Gastrocnemius medialis (tissue), 4 donors: ENCODE measurements around the gene SESTD1. TPM values are rescaled to one million over a fixed set of nuclear protein-coding genes. Genes with fewer than 3 reads are reported as not detected.
"Not testable (repeated sequence)": the region's sequence is repeated elsewhere in the genome, so short reads cannot be mapped to it uniquely, and the experiment has no call there.

Experiments
- ATAC-seq, 2 donors: fragments of 150-250 bp; one replicate each; pipeline ENCODE4 v1.9.1; 2016
- DNase-seq, 2 donors: peaks; one replicate each; pipeline ENCODE4 v3.0.0-alpha.2; 2019
- H3K27ac ChIP-seq, 4 donors: fragments of 200-600 bp; sonication (generic); 1 replicate in 1 of 4; 2 replicates in 3 of 4; pipeline ENCODE4 v1.5.1; 2016 to 2018; ENCODE audit warnings: mild to moderate bottlenecking in 2 of 4, moderate library complexity in 1 of 4
- H3K27me3 ChIP-seq, 3 donors: fragments of 200-600 bp; sonication (generic) in 2 of 3; 1 replicate in 1 of 3; 2 replicates in 2 of 3; pipeline versions ENCODE4 v1.5.1 to v1.6.0; 2016 to 2019; ENCODE audit warnings: mild to moderate bottlenecking in 1 of 3, moderate library complexity in 1 of 3
- H3K36me3 ChIP-seq, 2 donors: fragments of 200-600 bp; sonication (generic) in 1 of 2; one replicate each; pipeline ENCODE4 v1.5.1; 2017 to 2018
- H3K4me1 ChIP-seq, 2 donors: fragments of 200-600 bp; sonication (generic) in 1 of 2; one replicate each; pipeline ENCODE4 v1.5.1; 2016 to 2017; ENCODE audit warnings: mild to moderate bottlenecking in 2 of 2
- H3K4me3 ChIP-seq, 4 donors: fragments of 200-600 bp; sonication (generic) in 3 of 4; 1 replicate in 1 of 4; 2 replicates in 3 of 4; pipeline ENCODE4 v1.5.1; 2016 to 2019; ENCODE audit warnings: mild to moderate bottlenecking in 2 of 4
- H3K9me3 ChIP-seq, 3 donors: fragments of 200-600 bp; sonication (generic) in 2 of 3; 1 replicate in 1 of 3; 2 replicates in 2 of 3; pipeline ENCODE4 v1.5.1; 2016 to 2019
- POLR2A ChIP-seq, 2 donors: fragments of 450-650 bp; IDR thresholded peaks; one replicate each; pipeline ENCODE4 v1.6.1; 2017; ENCODE audit warnings: antibody characterized with exemption in 2 of 2, mild to moderate bottlenecking in 2 of 2, moderate library complexity in 2 of 2
- in situ Hi-C, 4 donors: fragments of 200-750 bp; cut with MboI; loops; one replicate each; pipeline versions ENCODE4 v1.15.0 to v1.8.0; 2017; ENCODE audit warnings: low sequenced_read_pairs in 4 of 4
- intact Hi-C: fragments of 100-400 bp; cut with DNase I; formaldehyde crosslinking; loops from one replicate; pipeline ENCODE4 v1.15.1; 2023; ENCODE audit warnings: low total_unique reads
- total RNA-seq, 4 donors: library from RNA; depleted of rRNA; stranded (reverse); fragments of >200 nt; gene quantifications; one replicate each; pipeline versions ENCODE4 v1.1.0 to v1.2.3, GENCODE V29; 2016
- TF ChIP-seq, protein P1 (sequence below), 5 experiments: fragments of 450-650 bp in 3 of 5; fragments of 200-600 bp in 2 of 5; sonication (generic) in 2 of 5; IDR thresholded peaks in 4 of 5; conservative IDR thresholded peaks in 1 of 5; 1 replicate in 4 of 5; 2 replicates in 1 of 5; pipeline ENCODE4 v1.5.1; 2016 to 2019; ENCODE audit warnings: antibody characterized with exemption in 5 of 5, mild to moderate bottlenecking in 3 of 5, moderate library complexity in 3 of 5

The SESTD1 gene
- total RNA-seq, 4 donors from 2014 or later = 4.1 to 11.0 (median 8.6) TPM

DNA sequence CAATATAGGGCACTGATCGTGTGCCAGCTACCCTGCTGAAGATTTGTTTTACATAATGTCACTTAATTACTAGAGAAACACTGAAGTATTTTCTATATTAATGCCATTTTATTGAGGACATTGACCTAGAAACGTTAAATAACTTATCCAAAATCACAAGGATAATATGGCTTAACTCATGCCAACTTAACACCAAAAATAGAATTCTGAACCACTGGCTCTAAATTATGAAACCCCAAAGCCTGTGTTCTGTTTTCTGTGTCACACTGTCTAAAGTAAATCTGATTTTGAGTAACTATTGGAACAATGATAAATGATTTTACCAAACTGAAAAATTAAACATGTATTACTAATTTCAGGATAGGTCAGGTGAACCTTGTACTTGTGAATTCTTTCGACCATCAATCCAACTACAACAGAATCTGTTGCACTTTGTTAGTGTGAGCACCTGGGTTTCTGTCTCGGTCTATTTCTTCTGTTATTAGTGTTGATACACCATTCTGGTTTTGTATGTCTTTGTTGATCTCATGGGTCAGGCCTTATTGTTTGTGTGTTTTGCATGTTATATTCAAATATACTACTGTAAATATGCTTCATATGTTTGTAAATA is 166.4 kb downstream of the SESTD1 start:
- Histone ChIP-seq H3K4me1 (no peaks in the 10 kb centered on the region), H3K4me3 (no peak overlapping the region), H3K27me3 (no peaks in the 10 kb centered on the region), H3K9me3 (no peaks in the 10 kb centered on the region), H3K27ac (no peak overlapping the region), H3K36me3 (no peaks in the 10 kb centered on the region)
- DNase-seq (no peak), ATAC-seq (no peak)
- intact Hi-C loops (no loop called here), in situ Hi-C loops (no loop called here)
- TF ChIP-seq, protein P1, sequence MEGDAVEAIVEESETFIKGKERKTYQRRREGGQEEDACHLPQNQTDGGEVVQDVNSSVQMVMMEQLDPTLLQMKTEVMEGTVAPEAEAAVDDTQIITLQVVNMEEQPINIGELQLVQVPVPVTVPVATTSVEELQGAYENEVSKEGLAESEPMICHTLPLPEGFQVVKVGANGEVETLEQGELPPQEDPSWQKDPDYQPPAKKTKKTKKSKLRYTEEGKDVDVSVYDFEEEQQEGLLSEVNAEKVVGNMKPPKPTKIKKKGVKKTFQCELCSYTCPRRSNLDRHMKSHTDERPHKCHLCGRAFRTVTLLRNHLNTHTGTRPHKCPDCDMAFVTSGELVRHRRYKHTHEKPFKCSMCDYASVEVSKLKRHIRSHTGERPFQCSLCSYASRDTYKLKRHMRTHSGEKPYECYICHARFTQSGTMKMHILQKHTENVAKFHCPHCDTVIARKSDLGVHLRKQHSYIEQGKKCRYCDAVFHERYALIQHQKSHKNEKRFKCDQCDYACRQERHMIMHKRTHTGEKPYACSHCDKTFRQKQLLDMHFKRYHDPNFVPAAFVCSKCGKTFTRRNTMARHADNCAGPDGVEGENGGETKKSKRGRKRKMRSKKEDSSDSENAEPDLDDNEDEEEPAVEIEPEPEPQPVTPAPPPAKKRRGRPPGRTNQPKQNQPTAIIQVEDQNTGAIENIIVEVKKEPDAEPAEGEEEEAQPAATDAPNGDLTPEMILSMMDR (IDR thresholded peaks at IDR 0.05 in 4 of 5, conservative IDR thresholded peaks at IDR 0.05 in 1 of 5) = no peak
- TF ChIP-seq POLR2A (IDR thresholded peaks at IDR 0.05) = no peak

DNA sequence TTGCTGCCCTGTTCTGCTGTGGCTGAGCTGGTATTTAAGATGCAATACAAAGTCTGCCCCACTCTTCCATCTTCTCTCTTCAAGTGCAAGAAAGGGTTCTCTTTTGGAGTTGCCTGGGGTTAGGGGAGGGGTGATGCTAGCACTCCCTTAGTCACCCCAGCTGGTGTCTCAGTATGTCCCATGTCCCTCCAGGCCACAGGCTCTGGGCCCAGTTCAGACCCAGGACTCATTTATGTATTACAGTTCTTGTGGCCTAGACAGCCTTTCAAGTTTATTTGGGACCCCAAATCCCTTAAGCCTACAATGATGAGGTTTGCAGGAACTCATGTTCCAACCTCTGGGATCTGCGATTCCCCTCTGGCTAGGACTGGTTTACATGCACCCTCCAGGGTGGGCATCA is 167.5 kb downstream of the SESTD1 start:
- H3K36me3 ChIP-seq = no peaks in the 10 kb centered on the region
- H3K9me3 ChIP-seq = no peaks in the 10 kb centered on the region
- no peak for TF ChIP-seq POLR2A (IDR thresholded peaks at IDR 0.05)
- TF ChIP-seq, protein P1 (IDR thresholded peaks at IDR 0.05 in 4 of 5, conservative IDR thresholded peaks at IDR 0.05 in 1 of 5) = no peak
- no peak overlapping the region for H3K27ac ChIP-seq
- no peak overlapping the region for H3K4me3 ChIP-seq
- no peak for DNase-seq
- H3K4me1 ChIP-seq = no peaks in the 10 kb centered on the region
- in situ Hi-C loops = no loop called here
- no peak for ATAC-seq
- intact Hi-C loops = no loop called here
- H3K27me3 ChIP-seq = no peaks in the 10 kb centered on the region

DNA sequence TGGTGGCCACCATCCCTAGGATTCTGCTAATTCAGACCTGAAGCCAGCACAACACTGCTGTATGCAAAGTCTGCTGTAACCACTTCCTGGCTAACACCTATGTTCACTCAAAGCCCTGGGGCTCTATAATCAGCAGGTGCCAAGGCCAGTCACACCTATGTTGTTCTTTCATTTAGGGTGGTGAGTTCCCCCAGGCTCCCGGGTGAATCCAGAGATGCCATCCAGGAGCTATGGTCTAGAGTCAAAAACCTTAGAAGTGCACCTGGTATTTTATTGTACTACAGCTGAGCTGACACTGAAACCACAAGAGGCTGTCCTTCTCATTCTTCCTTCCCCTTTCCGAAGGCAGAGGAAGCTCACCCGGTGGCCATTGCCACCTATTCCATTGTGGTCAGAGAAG is 168.5 kb downstream of the SESTD1 start:
- DNase-seq = no peak
- Histone ChIP-seq H3K9me3 (no peaks in the 10 kb centered on the region), H3K36me3 (no peaks in the 10 kb centered on the region), H3K27me3 (no peaks in the 10 kb centered on the region), H3K4me3 (no peak overlapping the region), H3K27ac (no peak overlapping the region), H3K4me1 (no peaks in the 10 kb centered on the region)
- intact Hi-C loops (no loop called here), in situ Hi-C loops (no loop called here)
- no peak for ATAC-seq
- TF ChIP-seq, protein P1 (IDR thresholded peaks at IDR 0.05 in 4 of 5, conservative IDR thresholded peaks at IDR 0.05 in 1 of 5) = no peak
- TF ChIP-seq POLR2A (IDR thresholded peaks at IDR 0.05) = no peak

DNA sequence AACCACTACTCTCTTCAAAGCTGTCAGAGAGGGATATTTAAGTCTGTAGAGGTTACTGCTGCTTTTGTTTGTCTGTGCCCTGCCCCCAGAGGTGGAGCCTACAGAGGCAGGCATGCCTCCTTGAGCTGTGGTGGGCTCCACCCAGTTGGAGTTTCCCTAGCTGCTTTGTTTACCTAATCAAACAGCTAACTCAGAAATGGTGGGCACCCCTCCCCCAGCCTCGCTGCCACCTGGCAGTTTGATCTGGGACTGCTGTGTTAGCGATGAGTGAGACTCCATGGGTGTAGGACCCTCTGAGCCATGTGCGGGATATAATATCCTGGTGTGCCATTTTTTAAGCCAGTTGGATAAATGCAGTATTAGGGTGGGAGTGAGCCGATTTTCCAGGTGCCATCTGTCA is 171.7 kb downstream of the SESTD1 start:
- DNase-seq, H3K9me3 ChIP-seq, H3K36me3 ChIP-seq, H3K27me3 ChIP-seq, H3K27ac ChIP-seq, intact Hi-C loops, in situ Hi-C loops, H3K4me3 ChIP-seq, ATAC-seq, H3K4me1 ChIP-seq: not testable (repeated sequence)

DNA sequence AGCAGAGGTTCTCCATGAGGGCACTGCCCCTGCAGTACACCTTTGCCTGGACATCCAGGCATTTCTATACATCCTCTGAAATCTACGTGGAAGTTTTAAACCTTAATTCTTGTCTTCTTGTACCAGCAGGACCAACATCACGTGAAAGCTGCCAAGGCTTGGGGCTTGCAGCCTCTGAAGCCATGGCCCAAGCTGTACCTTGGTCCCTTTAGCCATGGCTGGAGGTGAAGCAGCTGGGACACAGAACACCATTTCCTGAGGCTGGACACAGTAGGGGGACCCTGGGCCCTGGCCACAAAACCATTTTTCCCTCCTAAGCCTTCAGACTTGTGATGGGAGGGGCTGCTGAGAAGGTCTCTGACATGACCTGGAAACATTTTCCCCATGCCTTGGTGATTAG is 181.9 kb downstream of the SESTD1 start:
- TF ChIP-seq, protein P1 (IDR thresholded peaks at IDR 0.05 in 4 of 5, conservative IDR thresholded peaks at IDR 0.05 in 1 of 5) = no peak
- TF ChIP-seq POLR2A (IDR thresholded peaks at IDR 0.05) = no peak
- intact Hi-C loops = no loop called here
- H3K4me1 ChIP-seq = no peaks in the 10 kb centered on the region
- in situ Hi-C loops = no loop called here
- no peaks in the 10 kb centered on the region for H3K9me3 ChIP-seq
- H3K36me3 ChIP-seq = no peaks in the 10 kb centered on the region
- DNase-seq = no peak
- H3K4me3 ChIP-seq = no peak overlapping the region
- no peaks in the 10 kb centered on the region for H3K27me3 ChIP-seq
- H3K27ac ChIP-seq = no peak overlapping the region
- ATAC-seq = no peak
